D721Med (cell line): Measurements from ENCODE around the gene TTC39A.

Experiments
- DNase-seq: peaks from one replicate; pipeline ENCODE4 v3.0.0; 2011; ENCODE audit warnings: low spot score; ENCODE audit not compliant: insufficient read length
- FAIRE-seq: peaks from 2 replicates; lab custom pipeline; 2011; peaks lifted over from hg19 to GRCh38; lab: Jason Lieb, UNC
- CTCF ChIP-seq: IDR thresholded peaks from 2 replicates; pipeline ENCODE4 v1.5.1; 2012; ENCODE audit warnings: mild to moderate bottlenecking, control low read depth; ENCODE audit not compliant: insufficient read depth; ENCODE audit errors: missing control alignments

Gene TTC39A

GRCh38 chr1:51341876-51342496 is 11.6 kb upstream of the TTC39A start:
- FAIRE-seq (no peak), DNase-seq (no peak)
- no peak for TF ChIP-seq CTCF

- FAIRE-seq (no peak), DNase-seq (no peak)
- TF ChIP-seq CTCF, result no peak
These were observed 10.0 kb upstream of the TTC39A start for GRCh38 chr1:51340380-51340779.

- FAIRE-seq (no peak), DNase-seq (no peak)
- no peak for TF ChIP-seq CTCF
These were observed 6.3 kb upstream of the TTC39A start for GRCh38 chr1:51336711-51337110.

- no peak for TF ChIP-seq CTCF
- DNase-seq (no peak), FAIRE-seq (no peak)
These were observed 5.6 kb upstream of the TTC39A start for GRCh38 chr1:51336004-51336403.

- no peak for TF ChIP-seq CTCF
- DNase-seq, result peak; percentile 6
- no peak for FAIRE-seq
These were observed 1.1 kb upstream of the TTC39A start for GRCh38 chr1:51331206-51332100.

GRCh38 chr1:51329443-51330325 is 678 bp downstream of the TTC39A start:
- no peak for TF ChIP-seq CTCF
- no peak for FAIRE-seq

More at GRCh38 chr1:51329443-51330325, 678 bp downstream of the TTC39A start:
- DNase-seq, result no peak
